Fibroblast of skin of left quadriceps (primary cell): ENCODE measurements around the gene PLIN1.

Experiments
- DNase-seq, 2 experiments: peaks; one replicate each; pipeline ENCODE4 v3.0.0-alpha.2; 2013; ENCODE audit warnings: low read depth in 2 of 2

The PLIN1 gene

GRCh38 chr15:89627256-89627970 is 51.8 kb downstream of the PLIN1 start:
- DNase-seq: no peak

- no peak for DNase-seq
These were observed 53.5 kb downstream of the PLIN1 start for GRCh38 chr15:89625716-89626115.

GRCh38 chr15:89623165-89623564 is 56.0 kb downstream of the PLIN1 start:
- DNase-seq: no peak

- DNase-seq: no peak
These were observed 57.6 kb downstream of the PLIN1 start for GRCh38 chr15:89621547-89621946.

- DNase-seq: no peak
These were observed 62.9 kb downstream of the PLIN1 start for GRCh38 chr15:89616228-89616627.

GRCh38 chr15:89615135-89615534 is 64.0 kb downstream of the PLIN1 start:
- no peak for DNase-seq
